GM21737 (cell line): ENCODE results near the gene VIPR2.
"Not testable (repeated sequence)": the region's sequence is repeated elsewhere in the genome, so short reads cannot be mapped to it uniquely, and the experiment has no call there.

Experiments used
- ATAC-seq: cut with Tn5 transposase; IDR thresholded peaks from one replicate; pipeline ENCODE4 v1.9.1; 2021; ENCODE audit warnings: mild to moderate bottlenecking, moderate library complexity; ENCODE audit not compliant: unreplicated experiment

VIPR2 gene

GRCh38 chr7:159094023-159094740, 50.5 kb downstream of the VIPR2 start:
- no peak for ATAC-seq

DNA sequence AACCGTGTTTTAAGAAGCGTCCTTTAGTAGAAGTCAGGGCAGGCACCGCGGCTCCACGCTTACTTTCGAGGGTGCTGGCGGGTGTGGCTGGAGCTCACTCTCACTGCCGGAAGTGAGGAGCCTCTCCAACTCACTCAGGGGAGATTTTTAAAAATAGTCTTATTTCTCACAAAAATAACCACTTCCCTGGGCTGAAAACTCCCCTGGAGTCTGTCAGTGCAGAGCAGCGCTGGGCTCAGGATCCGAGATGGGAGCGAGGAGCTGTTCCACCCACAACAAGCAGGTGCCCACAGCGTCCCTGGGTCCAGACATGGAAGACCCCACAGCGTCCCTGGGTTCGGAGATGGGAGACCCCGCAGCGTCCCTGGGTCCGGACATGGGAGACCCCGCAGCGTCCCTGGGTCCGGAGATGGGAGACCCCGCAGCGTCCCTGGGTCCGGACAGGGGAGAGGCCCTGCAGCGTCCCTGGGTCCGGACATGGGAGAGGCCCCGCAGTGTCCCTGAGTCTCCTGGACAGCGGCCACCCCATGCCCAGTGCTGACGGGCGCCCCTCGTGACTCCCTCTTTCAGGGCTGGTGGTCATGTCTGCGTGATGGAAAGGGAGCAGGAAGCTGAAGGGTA, 51.2 kb downstream of the VIPR2 start:
- ATAC-seq, result no peak

- ATAC-seq, result no peak
Measured at GRCh38 chr7:159092701-159093121, 52.0 kb downstream of the VIPR2 start.

- ATAC-seq, result no peak
Measured at GRCh38 chr7:159091480-159092475, 52.9 kb downstream of the VIPR2 start.

DNA sequence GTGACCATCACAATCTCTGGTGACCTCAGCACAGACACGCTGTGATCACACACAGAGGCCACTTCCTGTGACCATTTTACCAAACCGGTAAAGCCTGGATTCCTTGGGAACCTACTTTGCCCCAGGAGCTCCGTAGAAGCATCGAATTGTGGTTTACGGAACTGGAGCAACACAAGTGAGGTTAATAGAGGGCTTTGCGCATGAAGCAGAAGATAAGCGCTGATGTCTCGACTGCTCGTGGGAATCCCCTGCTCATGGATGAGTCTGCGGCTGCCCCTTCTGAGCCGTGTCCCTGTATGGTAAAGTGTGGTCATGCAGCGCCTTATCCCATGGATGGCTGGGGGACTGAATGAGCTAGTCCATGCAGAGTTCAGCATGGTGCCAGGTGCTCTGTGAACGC, 53.6 kb downstream of the VIPR2 start:
- ATAC-seq, result no peak

- no peak for ATAC-seq
Measured at GRCh38 chr7:159088016-159088865, 56.4 kb downstream of the VIPR2 start.

DNA sequence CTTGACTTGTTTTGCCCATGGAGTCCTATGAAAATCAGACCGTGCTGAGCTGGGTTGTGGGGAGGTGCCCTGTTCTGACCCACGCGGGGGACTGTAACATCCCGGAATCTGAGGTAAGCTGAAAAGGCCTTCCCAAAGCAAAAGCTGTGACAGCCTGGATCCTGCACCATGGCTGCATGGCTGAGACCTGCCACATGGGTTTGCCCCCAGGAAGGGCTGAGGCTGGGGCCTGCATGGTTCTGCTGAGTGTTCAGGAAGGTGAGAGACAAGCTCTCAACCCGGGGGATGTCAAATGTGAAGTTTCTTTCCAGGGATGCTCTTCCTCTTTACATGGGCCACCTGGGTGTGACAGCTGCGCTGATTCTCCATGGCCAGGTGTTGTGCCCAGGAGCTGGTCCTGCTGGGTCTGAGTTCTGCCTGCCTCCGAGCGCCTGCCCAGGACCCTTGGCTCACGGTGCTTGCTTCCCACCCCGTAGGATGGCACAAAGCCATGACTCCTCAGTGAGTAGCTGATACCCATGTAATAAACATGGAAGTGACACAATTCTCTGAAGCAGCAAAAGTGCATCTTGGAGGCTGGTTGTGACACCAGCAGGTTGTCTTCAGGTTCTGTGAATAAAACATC, 58.3 kb downstream of the VIPR2 start:
- no peak for ATAC-seq

- ATAC-seq, result no peak
Measured at GRCh38 chr7:159084069-159084801, 60.4 kb downstream of the VIPR2 start.

- no peak for ATAC-seq
Measured at GRCh38 chr7:159083698-159084068, 61.0 kb downstream of the VIPR2 start.

DNA sequence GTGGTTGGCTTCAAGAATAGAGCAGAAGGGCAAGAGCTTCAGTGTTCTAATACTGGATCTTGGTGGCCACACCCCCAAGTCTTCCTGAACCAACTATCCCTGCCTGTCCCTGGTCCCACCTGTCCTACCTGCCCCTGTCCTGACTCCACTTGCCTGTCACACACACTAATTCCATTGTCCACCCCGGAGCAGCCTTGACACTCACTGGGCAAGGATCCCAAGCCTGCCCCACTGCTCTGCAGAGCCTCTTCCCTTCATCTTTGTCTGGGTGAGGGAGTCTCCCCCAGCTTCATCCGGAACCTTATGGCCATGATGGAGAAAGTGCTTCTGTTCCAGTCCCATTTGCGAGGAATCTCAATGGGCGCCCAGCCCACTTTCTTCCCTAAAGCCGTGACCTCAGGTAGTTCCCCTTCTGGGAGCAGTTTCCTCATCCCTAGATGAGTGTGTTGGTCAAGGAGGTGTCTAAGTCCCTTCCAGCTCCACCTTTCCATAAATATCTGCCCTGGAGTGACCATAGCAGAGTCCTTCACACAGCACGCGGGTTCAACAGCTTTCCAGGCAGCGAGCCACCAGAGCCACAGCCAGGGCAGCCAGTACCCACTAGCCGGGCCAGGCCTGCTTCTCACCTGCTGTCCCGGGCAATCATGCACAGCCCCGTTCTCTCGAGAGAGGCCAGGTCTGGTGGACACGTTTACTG, 61.5 kb downstream of the VIPR2 start:
- no peak for ATAC-seq

GRCh38 chr7:159082075-159082474, 62.6 kb downstream of the VIPR2 start:
- ATAC-seq, result not testable (repeated sequence)

- no peak for ATAC-seq
Measured at GRCh38 chr7:159078911-159079270, 65.8 kb downstream of the VIPR2 start.

GRCh38 chr7:159078193-159078910, 66.3 kb downstream of the VIPR2 start:
- no peak for ATAC-seq

DNA sequence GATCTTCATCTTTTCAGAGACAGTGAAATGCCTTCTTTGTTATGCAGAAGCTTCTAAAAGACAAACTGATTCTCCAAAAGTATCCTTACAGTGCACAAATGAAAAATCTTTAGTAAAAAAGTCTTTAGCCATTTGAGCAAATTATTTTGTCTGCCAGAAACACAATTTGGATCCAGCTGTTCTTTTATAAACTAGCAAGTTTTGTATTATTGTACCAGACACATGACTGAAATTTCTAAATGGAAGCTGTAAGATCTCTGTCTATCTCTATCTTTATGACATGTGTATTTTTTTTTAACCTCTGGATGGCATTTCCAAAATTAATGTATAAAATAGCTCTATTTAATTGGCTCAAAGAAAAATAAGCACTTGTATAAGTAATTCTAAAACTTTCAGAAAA, 68.3 kb downstream of the VIPR2 start:
- no peak for ATAC-seq

- ATAC-seq, result no peak
Measured at GRCh38 chr7:159075563-159076238, 69.0 kb downstream of the VIPR2 start.

GRCh38 chr7:159071260-159071659, 73.4 kb downstream of the VIPR2 start:
- ATAC-seq, result no peak

DNA sequence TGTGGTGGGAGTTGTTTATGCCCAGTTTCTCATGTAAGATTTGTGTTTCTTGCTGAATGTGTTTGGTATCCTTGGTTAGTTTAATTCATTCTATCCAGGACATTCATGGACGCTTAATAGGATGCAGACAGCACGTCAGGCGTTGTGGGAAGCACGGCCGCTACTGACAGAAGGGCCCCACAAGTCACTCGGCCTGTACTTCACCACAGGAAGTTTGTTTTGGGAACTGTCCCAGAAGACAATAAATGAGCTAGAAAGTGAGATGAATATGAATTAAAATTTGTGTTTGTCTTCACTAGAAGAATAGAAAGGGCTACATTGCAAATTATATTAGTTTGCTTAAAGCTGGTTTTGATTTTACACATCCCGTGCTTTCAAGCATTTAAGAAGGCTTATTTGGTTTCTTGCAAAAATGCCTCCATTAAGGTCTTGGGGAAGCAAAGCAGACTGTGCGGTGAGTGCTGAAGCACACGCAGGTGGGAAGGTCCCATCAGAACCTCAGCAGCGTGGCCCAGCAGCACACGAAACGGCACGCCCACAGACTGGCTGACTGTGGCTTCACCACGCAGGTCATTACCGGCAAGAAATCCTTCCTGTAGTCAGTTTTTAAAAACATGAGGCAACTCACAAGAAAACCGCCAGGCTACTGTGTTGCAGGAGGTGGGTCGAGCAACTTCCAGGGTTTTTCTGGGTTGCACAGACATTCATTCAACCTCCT, 74.1 kb downstream of the VIPR2 start:
- ATAC-seq, result no peak
